A673 (cell line): ENCODE data around the gene IER5L. TPM values are rescaled to one million over a fixed set of nuclear protein-coding genes. Genes with fewer than 3 reads are reported as not detected.
"Not testable (repeated sequence)": the region's sequence is repeated elsewhere in the genome, so short reads cannot be mapped to it uniquely, and the experiment has no call there.

Experiments
- BruUV-seq: library from RNA; stranded (reverse); fragments of 400-500 nt; replicated peaks from 2 replicates; lab custom pipeline; 2021; lab: Mats Ljungman, UMichigan
- CTCF ChIA-PET: fragments of 300-600 bp; sonication (Branson Sonifier 250); formaldehyde crosslinking; loops from one replicate; lab custom pipeline; 2022; ENCODE audit warnings: antibody characterized with exemption; lab: Charles Lee
- POLR2A ChIA-PET: fragments of 300-600 bp; sonication (Branson Sonifier 250); formaldehyde crosslinking; loops from one replicate; lab custom pipeline; 2022; ENCODE audit warnings: antibody characterized with exemption; ENCODE audit not compliant: low non-redundant PET; lab: Charles Lee
- DNase-seq: peaks from one replicate; pipeline ENCODE4 v3.0.0-alpha.2; 2015; ENCODE audit warnings: low spot score
- H3K27ac ChIP-seq: fragments of 200-600 bp; sonication (generic); 2 replicates; pipeline ENCODE4 v1.5.1; 2016; ENCODE audit warnings: mixed run types, low read depth, mild to moderate bottlenecking, mixed read lengths, antibody characterized with exemption, low read length; ENCODE audit not compliant: poor library complexity, severe bottlenecking
- H3K27me3 ChIP-seq: fragments of 200-600 bp; sonication (generic); replicated peaks from 2 replicates; pipeline ENCODE4 v1.6.1; 2017; ENCODE audit warnings: mixed run types, low read depth, mild to moderate bottlenecking, mixed read lengths, antibody characterized with exemption, low read length; ENCODE audit not compliant: insufficient read depth, poor library complexity
- H3K36me3 ChIP-seq: fragments of 200-600 bp; sonication (generic); 2 replicates; pipeline ENCODE4 v1.6.1; 2016; ENCODE audit warnings: mixed run types, mild to moderate bottlenecking, mixed read lengths, antibody characterized with exemption, low read length; ENCODE audit not compliant: insufficient read depth, poor library complexity, severe bottlenecking
- H3K4me1 ChIP-seq: fragments of 200-600 bp; sonication (generic); 2 replicates; pipeline ENCODE4 v1.6.1; 2017; ENCODE audit warnings: mixed run types, mild to moderate bottlenecking, mixed read lengths, antibody characterized with exemption, low read length; ENCODE audit not compliant: insufficient read depth, poor library complexity, severe bottlenecking
- H3K4me3 ChIP-seq: fragments of 200-600 bp; sonication (generic); 2 replicates; pipeline ENCODE4 v1.5.1; 2016; ENCODE audit warnings: low read depth, mixed run types, mild to moderate bottlenecking, mixed read lengths, low read length; ENCODE audit not compliant: poor library complexity, severe bottlenecking
- H3K9me3 ChIP-seq: fragments of 200-600 bp; sonication (generic); 2 replicates; pipeline ENCODE4 v1.6.1; 2016; ENCODE audit warnings: mixed run types, low read depth, mild to moderate bottlenecking, mixed read lengths, antibody characterized with exemption, low read length; ENCODE audit not compliant: poor library complexity, severe bottlenecking
- CTCF ChIP-seq: fragments of 300-800, 200-600 bp; sonication (generic); conservative IDR thresholded peaks from 2 replicates; pipeline ENCODE4 v1.5.1; 2017; ENCODE audit warnings: low read depth, mild to moderate bottlenecking, antibody characterized with exemption, low read length, moderate library complexity, mixed read lengths
- EZH2 ChIP-seq: fragments of 200-600 bp; sonication (generic); IDR thresholded peaks from 2 replicates; pipeline ENCODE4 v1.6.1; 2017; ENCODE audit warnings: borderline replicate concordance, low read depth, mild to moderate bottlenecking, mixed read lengths, antibody characterized with exemption, low read length; ENCODE audit not compliant: poor library complexity, severe bottlenecking
- intact Hi-C: fragments of 100-400 bp; cut with micrococcal nuclease; formaldehyde crosslinking; loops from one replicate; pipeline ENCODE4 v1.10.0; 2022; ENCODE audit not compliant: unreplicated experiment
- total RNA-seq: library from RNA; stranded (reverse); gene quantifications from 2 replicates; pipeline ENCODE4 v1.2.3, GENCODE V29; 2021

Gene IER5L
- total RNA-seq, 1 experiment from 2014 or later, result 14.0 TPM

GRCh38 chr9:129193655-129194054, 15.6 kb upstream of the IER5L start:
- intact Hi-C loops, result no loop called here
- Histone ChIP-seq H3K4me3 (no peak overlapping the region), H3K9me3 (peaks cover 5% of the 10 kb centered on the region), H3K36me3 (no peaks in the 10 kb centered on the region), H3K4me1 (peaks cover 6% of the 10 kb centered on the region), H3K27me3 (no peaks in the 10 kb centered on the region), H3K27ac (no peak overlapping the region)
- POLR2A ChIA-PET, result no interaction called here
- no peak for DNase-seq
- no TSS peak for BruUV-seq
- CTCF ChIA-PET, result interaction anchor here (0.6 kb wide), 1 partner anchor 432 kb away, joined by 3 read pairs; the partner anchor contains the start of gene NTMT1
- no peak for TF ChIP-seq CTCF
- TF ChIP-seq EZH2, result no peak

DNA sequence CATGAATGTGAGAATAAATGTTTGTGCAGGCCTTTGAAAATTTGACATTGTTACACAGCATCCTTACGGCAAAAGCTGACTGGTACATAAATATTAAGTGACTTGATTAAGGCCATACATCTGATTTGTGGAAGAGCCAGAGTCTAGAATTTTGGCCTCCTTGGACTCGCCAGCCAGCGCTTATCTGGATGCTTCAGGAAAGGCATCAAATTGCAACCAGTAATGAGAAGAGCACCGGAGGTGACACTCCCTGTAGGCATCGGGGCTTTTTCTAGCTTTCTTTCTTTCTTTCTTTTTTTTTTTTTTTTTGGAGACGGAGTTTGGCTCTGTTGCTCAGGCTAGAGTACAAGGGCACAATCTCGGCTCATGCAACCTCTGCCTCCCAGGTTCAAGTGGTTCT, 13.2 kb upstream of the IER5L start:
- H3K27me3 ChIP-seq, result no peaks in the 10 kb centered on the region
- intact Hi-C loops, result no loop called here
- BruUV-seq, result no TSS peak
- no peaks in the 10 kb centered on the region for H3K4me1 ChIP-seq
- H3K9me3 ChIP-seq, result peaks cover 5% of the 10 kb centered on the region
- CTCF ChIA-PET, result no interaction called here
- TF ChIP-seq EZH2 (no peak), CTCF (no peak)
- H3K4me3 ChIP-seq, result no peak overlapping the region
- no peaks in the 10 kb centered on the region for H3K36me3 ChIP-seq
- no peak for DNase-seq
- POLR2A ChIA-PET, result interaction anchor here (0.8 kb wide), 1 partner anchor 13 kb away, joined by 3 read pairs; the partner anchor contains the start of gene IER5L
- no peak overlapping the region for H3K27ac ChIP-seq

DNA sequence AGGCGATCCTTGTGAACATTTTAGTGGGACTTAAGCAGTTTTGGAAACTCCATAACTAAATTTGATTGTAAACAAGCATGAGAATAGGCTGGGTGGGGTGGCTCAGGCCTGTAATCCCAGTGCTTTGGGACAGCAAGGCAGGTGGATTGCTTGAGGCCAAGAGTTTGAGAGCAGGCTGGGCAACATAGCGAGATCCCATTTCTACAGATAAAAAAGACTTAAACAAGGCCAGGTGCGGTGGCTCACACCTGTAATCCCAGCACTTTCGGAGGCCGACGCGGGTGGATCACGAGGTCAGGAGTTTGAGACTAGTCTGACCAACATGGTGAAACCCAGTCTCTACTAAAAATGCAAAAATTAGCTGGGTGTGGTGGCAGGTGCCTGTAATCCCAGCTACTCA, 11.9 kb upstream of the IER5L start:
- H3K4me1 ChIP-seq, H3K27me3 ChIP-seq, intact Hi-C loops, H3K4me3 ChIP-seq, H3K9me3 ChIP-seq, H3K36me3 ChIP-seq, POLR2A ChIA-PET, DNase-seq, H3K27ac ChIP-seq, CTCF ChIA-PET, BruUV-seq: not testable (repeated sequence)

DNA sequence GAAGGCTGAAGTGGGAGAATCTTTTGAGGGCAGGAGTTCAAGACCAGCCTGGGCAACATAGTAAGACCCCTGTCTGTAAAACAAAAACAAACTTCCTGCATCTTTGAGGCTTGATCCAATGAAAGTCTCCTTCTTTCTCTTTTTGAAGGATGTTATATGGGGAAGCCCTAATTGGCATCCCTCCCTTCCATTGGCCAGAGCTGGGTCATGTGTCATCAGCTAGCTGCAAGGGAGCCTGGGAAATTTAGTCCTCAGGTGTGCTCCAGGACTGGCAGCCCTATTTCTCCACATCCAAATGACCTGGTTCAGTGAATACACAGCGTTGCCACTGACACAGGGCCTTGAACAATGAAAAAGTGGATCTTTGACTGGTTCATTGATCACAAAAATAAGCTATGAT, 9.0 kb upstream of the IER5L start:
- no peak for DNase-seq
- no peak overlapping the region for H3K27ac ChIP-seq
- H3K27me3 ChIP-seq, result no peaks in the 10 kb centered on the region
- no peak overlapping the region for H3K4me3 ChIP-seq
- H3K36me3 ChIP-seq, result no peaks in the 10 kb centered on the region
- CTCF ChIA-PET, result interaction anchor here (0.6 kb wide), 1 partner anchor 15 kb away, joined by 7 read pairs; no protein-coding TSS in a partner anchor
- intact Hi-C loops, result no loop called here
- no peak for TF ChIP-seq EZH2
- TF ChIP-seq CTCF, result no peak
- BruUV-seq, result no TSS peak
- H3K4me1 ChIP-seq, result no peaks in the 10 kb centered on the region
- POLR2A ChIA-PET, result interaction anchor here (0.5 kb wide), 1 partner anchor 406 kb away, joined by 3 read pairs; no protein-coding TSS in a partner anchor
- no peaks in the 10 kb centered on the region for H3K9me3 ChIP-seq
